ENCODE data around the gene ADGRF1.
"Not testable (repeated sequence)": the region's sequence is repeated elsewhere in the genome, so short reads cannot be mapped to it uniquely, and the experiment has no call there.

ADGRF1 gene

DNA sequence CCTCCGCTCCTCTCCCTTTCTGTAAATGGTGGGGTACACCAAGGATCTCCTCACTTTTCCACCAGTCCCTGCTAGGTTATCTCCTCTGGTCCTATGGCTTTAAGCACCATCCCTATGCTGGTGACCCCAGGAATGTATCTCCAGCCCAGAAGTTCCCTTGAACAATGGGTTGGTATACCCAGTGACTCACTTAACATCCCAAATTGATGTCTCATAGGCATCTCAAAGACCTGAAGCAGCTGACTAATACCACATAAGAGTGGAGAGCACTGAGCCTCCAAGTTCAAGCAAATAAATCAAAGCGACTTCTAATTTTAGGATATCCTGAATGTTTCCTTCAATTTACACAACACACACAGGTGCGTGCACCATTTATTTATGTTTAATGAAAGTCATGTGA, 48.3 kb downstream of the ADGRF1 start:
- Histone ChIP-seq H2BK12ac (ENCODE audit: low read length in 2 of 2) (no peak overlapping the region), H3K4me3 (ENCODE audit: insufficient read depth in 1 of 2, low read depth in 1 of 2, low read length in 2 of 2) (no peak overlapping the region), H4K91ac (ENCODE audit: low read length) (no peak overlapping the region), H3K9ac (ENCODE audit: low read length) (no peak overlapping the region), H3K36me3 (ENCODE audit: control insufficient read depth in 1 of 2, insufficient read depth in 2 of 2, low read depth in 1 of 2, low read length in 2 of 2) (no peaks in the 10 kb centered on the region), H2AFZ (ENCODE audit: low read depth, low read length) (no peak overlapping the region), H3K9me3 (ENCODE audit: control insufficient read depth, low read length) (no peaks in the 10 kb centered on the region), H3K79me1 (replicated peaks; ENCODE audit: low read length, poor library complexity, severe bottlenecking) (no peaks in the 10 kb centered on the region), H2BK15ac (ENCODE audit: low read depth, poor library complexity, severe bottlenecking) (no peak overlapping the region), H2AK5ac (ENCODE audit: low read length, severe bottlenecking) (peak overlapping the region; percentile 44), H2BK5ac (ENCODE audit: low read depth, low read length, poor library complexity, severe bottlenecking) (no peak overlapping the region), H4K8ac (ENCODE audit: low read length) (no peak overlapping the region), H2BK120ac (ENCODE audit: low read depth, low read length) (no peak overlapping the region), H3K27me3 (ENCODE audit: control insufficient read depth in 1 of 2, insufficient read depth in 1 of 2, low read length in 2 of 2) (peaks cover 0 to 7% of the 10 kb centered on the region in 2 experiments), H3K4me2 (ENCODE audit: low read length, poor library complexity, severe bottlenecking) (no peak overlapping the region), H3K4ac (ENCODE audit: low read depth in 1 of 2, low read length in 2 of 2) (no peak overlapping the region), H3K18ac (ENCODE audit: low read depth in 1 of 2, low read length in 2 of 2) (peak overlapping the region in 1 of 2 experiments; percentile 57), H3K23ac (ENCODE audit: low read length in 2 of 2) (no peak overlapping the region), H3K14ac (ENCODE audit: low read length in 2 of 2) (no peak overlapping the region), H3K27ac (ENCODE audit: low read length, poor library complexity, severe bottlenecking) (no peak overlapping the region), H3K4me1 (ENCODE audit: control insufficient read depth, insufficient read depth, low read depth, low read length) (peaks cover 2% of the 10 kb centered on the region)
- peak; percentile 70 for DNase-seq
- 58% methylated on average over 2 of the region's 3 CpGs for WGBS

DNA sequence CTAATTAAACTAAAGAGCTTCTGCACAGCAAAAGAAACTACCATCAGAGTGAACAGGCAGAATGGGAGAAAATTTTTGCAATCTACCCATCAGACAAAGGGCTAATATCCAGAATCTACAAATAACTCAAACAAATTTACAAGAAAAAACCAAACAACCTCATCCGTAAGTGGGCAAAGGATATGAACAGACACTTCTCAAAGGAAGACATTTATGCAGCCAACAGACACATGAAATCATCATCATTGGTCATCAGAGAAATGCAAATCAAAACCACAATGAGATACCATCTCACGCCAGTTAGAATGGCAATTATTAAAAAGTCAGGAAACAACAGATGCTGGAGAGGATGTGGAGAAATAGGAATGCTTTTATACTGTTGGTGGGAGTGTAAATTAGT, 49.7 kb downstream of the ADGRF1 start:
- not testable (repeated sequence) for H3K36me3 ChIP-seq (ENCODE audit: control insufficient read depth in 1 of 2, insufficient read depth in 2 of 2, low read depth in 1 of 2, low read length in 2 of 2); H3K79me1 ChIP-seq (replicated peaks; ENCODE audit: low read length, poor library complexity, severe bottlenecking); DNase-seq; H3K27me3 ChIP-seq (ENCODE audit: control insufficient read depth in 1 of 2, insufficient read depth in 1 of 2, low read length in 2 of 2); H2BK12ac ChIP-seq (ENCODE audit: low read length in 2 of 2); H3K4ac ChIP-seq (ENCODE audit: low read depth in 1 of 2, low read length in 2 of 2); H2BK15ac ChIP-seq (ENCODE audit: low read depth, poor library complexity, severe bottlenecking); H3K23ac ChIP-seq (ENCODE audit: low read length in 2 of 2); H4K91ac ChIP-seq (ENCODE audit: low read length); H4K8ac ChIP-seq (ENCODE audit: low read length); H2AFZ ChIP-seq (ENCODE audit: low read depth, low read length); H3K4me3 ChIP-seq (ENCODE audit: insufficient read depth in 1 of 2, low read depth in 1 of 2, low read length in 2 of 2); H2AK5ac ChIP-seq (ENCODE audit: low read length, severe bottlenecking); H3K14ac ChIP-seq (ENCODE audit: low read length in 2 of 2); H2BK120ac ChIP-seq (ENCODE audit: low read depth, low read length); H3K18ac ChIP-seq (ENCODE audit: low read depth in 1 of 2, low read length in 2 of 2); H3K9me3 ChIP-seq (ENCODE audit: control insufficient read depth, low read length); H3K9ac ChIP-seq (ENCODE audit: low read length); H3K4me2 ChIP-seq (ENCODE audit: low read length, poor library complexity, severe bottlenecking); H3K27ac ChIP-seq (ENCODE audit: low read length, poor library complexity, severe bottlenecking); H2BK5ac ChIP-seq (ENCODE audit: low read depth, low read length, poor library complexity, severe bottlenecking); H3K4me1 ChIP-seq (ENCODE audit: control insufficient read depth, insufficient read depth, low read depth, low read length)
- 96% methylated on average over 1 of the region's 2 CpGs for WGBS

DNA sequence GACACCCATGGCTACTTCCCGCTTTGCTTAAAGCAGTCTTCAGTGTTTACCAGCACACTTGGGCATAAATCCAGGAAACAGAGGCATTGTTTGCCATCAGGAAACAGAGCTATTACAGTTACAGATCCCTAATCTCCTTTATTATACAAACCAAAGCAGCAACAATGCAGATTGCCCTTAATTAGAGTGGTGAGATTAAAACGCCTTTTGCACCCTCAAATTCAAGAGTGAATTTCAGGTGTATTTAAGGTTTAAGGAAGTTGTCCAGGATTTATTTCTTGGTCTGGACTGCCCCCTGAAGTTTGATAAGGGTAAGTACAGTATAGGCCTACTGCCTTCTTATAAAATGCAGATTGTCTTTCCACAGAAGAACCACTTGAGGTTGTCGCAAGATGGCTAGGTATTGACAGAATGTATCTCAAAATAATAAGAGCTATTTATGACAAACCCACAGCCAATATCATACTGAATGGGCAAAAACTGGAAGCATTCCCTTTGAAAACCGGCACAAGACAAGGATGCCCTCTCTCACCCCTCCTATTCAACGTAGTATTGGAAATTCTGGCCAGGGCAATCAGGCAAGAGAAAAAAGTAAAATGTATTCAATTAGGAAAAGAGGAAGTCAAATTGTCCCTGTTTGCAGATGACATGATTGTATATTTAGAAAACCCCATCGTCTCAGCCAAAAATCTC, 51.2 kb downstream of the ADGRF1 start:
- DNase-seq = peak; percentile 67
- H3K23ac ChIP-seq (ENCODE audit: low read length in 2 of 2); H3K18ac ChIP-seq (ENCODE audit: low read depth in 1 of 2, low read length in 2 of 2); H2AK5ac ChIP-seq (ENCODE audit: low read length, severe bottlenecking); H4K91ac ChIP-seq (ENCODE audit: low read length); H3K14ac ChIP-seq (ENCODE audit: low read length in 2 of 2); H3K4me3 ChIP-seq (ENCODE audit: insufficient read depth in 1 of 2, low read depth in 1 of 2, low read length in 2 of 2); H2AFZ ChIP-seq (ENCODE audit: low read depth, low read length); H3K4ac ChIP-seq (ENCODE audit: low read depth in 1 of 2, low read length in 2 of 2); H3K9ac ChIP-seq (ENCODE audit: low read length); H4K8ac ChIP-seq (ENCODE audit: low read length); H2BK5ac ChIP-seq (ENCODE audit: low read depth, low read length, poor library complexity, severe bottlenecking); H3K27me3 ChIP-seq (ENCODE audit: control insufficient read depth in 1 of 2, insufficient read depth in 1 of 2, low read length in 2 of 2); H3K36me3 ChIP-seq (ENCODE audit: control insufficient read depth in 1 of 2, insufficient read depth in 2 of 2, low read depth in 1 of 2, low read length in 2 of 2); H2BK12ac ChIP-seq (ENCODE audit: low read length in 2 of 2); H3K27ac ChIP-seq (ENCODE audit: low read length, poor library complexity, severe bottlenecking); H2BK120ac ChIP-seq (ENCODE audit: low read depth, low read length); H3K9me3 ChIP-seq (ENCODE audit: control insufficient read depth, low read length); H3K79me1 ChIP-seq (replicated peaks; ENCODE audit: low read length, poor library complexity, severe bottlenecking); H3K4me1 ChIP-seq (ENCODE audit: control insufficient read depth, insufficient read depth, low read depth, low read length); H3K4me2 ChIP-seq (ENCODE audit: low read length, poor library complexity, severe bottlenecking); H2BK15ac ChIP-seq (ENCODE audit: low read depth, poor library complexity, severe bottlenecking): not testable (repeated sequence)
- WGBS = 33% methylated on average over 2 of the region's 6 CpGs

DNA sequence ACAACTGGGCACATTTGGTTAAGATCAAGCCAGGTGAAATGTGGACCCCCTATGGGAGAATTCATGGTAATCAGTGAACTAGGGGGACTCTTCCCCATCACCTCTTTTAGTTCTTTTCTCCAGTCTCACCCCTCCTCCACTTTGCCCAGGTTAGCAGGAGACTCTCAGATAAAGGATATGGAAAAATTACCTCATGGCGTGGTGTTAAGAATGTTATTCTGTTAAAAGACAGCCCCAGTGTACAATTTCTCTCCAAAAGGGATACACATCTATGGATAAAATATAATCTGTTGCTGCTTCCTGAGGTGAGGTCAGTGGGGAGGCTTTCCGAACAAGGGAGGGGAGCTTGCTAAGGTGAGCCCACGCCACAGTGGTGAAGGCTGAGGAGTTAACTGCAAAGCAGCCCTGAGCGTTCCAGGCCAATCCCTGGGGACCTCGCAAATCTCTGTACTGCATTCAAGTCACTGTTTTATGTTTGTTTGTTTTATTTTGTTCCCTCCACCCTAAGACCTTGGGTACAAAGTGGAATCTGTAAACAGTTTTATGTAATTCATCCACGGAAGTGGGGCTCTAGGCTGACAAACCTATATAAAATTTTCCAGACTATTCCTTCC, 52.0 kb downstream of the ADGRF1 start:
- no peaks in the 10 kb centered on the region for H3K27me3 ChIP-seq (ENCODE audit: control insufficient read depth in 1 of 2, insufficient read depth in 1 of 2, low read length in 2 of 2)
- no peak overlapping the region for H3K4me2 ChIP-seq (ENCODE audit: low read length, poor library complexity, severe bottlenecking)
- H2BK12ac ChIP-seq (ENCODE audit: low read length in 2 of 2) = peak overlapping the region; percentile 24 to 94
- peak overlapping the region in 1 of 2 experiments; percentile 15 for H3K4ac ChIP-seq (ENCODE audit: low read depth in 1 of 2, low read length in 2 of 2)
- H3K4me1 ChIP-seq (ENCODE audit: control insufficient read depth, insufficient read depth, low read depth, low read length) = peaks cover 1% of the 10 kb centered on the region
- H4K91ac ChIP-seq (ENCODE audit: low read length) = no peak overlapping the region
- no peaks in the 10 kb centered on the region for H3K9me3 ChIP-seq (ENCODE audit: control insufficient read depth, low read length)
- no peak overlapping the region for H3K4me3 ChIP-seq (ENCODE audit: insufficient read depth in 1 of 2, low read depth in 1 of 2, low read length in 2 of 2)
- H2BK5ac ChIP-seq (ENCODE audit: low read depth, low read length, poor library complexity, severe bottlenecking) = no peak overlapping the region
- peak overlapping the region; percentile 74 for H4K8ac ChIP-seq (ENCODE audit: low read length)
- no peak overlapping the region for H3K27ac ChIP-seq (ENCODE audit: low read length, poor library complexity, severe bottlenecking)
- peak overlapping the region; percentile 71 for H2AFZ ChIP-seq (ENCODE audit: low read depth, low read length)
- WGBS = 41% methylated on average over 4 of the region's 6 CpGs
- H3K18ac ChIP-seq (ENCODE audit: low read depth in 1 of 2, low read length in 2 of 2) = peak overlapping the region in 1 of 2 experiments; percentile 76
- H3K36me3 ChIP-seq (ENCODE audit: control insufficient read depth in 1 of 2, insufficient read depth in 2 of 2, low read depth in 1 of 2, low read length in 2 of 2) = no peaks in the 10 kb centered on the region
- no peak overlapping the region for H3K23ac ChIP-seq (ENCODE audit: low read length in 2 of 2)
- no peaks in the 10 kb centered on the region for H3K79me1 ChIP-seq (replicated peaks; ENCODE audit: low read length, poor library complexity, severe bottlenecking)
- no peak overlapping the region for H3K9ac ChIP-seq (ENCODE audit: low read length)
- H2AK5ac ChIP-seq (ENCODE audit: low read length, severe bottlenecking) = peak overlapping the region; percentile 39
- H2BK120ac ChIP-seq (ENCODE audit: low read depth, low read length) = no peak overlapping the region
- H3K14ac ChIP-seq (ENCODE audit: low read length in 2 of 2) = no peak overlapping the region
- H2BK15ac ChIP-seq (ENCODE audit: low read depth, poor library complexity, severe bottlenecking) = no peak overlapping the region
- no peak for DNase-seq
